T-helper 2 cell treated with Interferon-gamma antibody and Interleukin-4, amounts not matched to agents 5 μg/mL and 100 μg/mL, for 36 hours (primary cell): Measurements from ENCODE around the gene CAMTA1.

ENCODE experiments used
- DNase-seq: peaks from one replicate; pipeline ENCODE4 v3.0.0; 2021; ENCODE audit warnings: low spot score
- H3K27ac Mint-ChIP-seq: one replicate; pipeline ENCODE4 v1.8.0; 2021; ENCODE audit warnings: mild to moderate bottlenecking, mixed read lengths
- H3K27me3 Mint-ChIP-seq: one replicate; pipeline ENCODE4 v1.8.0; 2021; ENCODE audit warnings: low read depth, mixed read lengths
- H3K36me3 Mint-ChIP-seq: one replicate; pipeline ENCODE4 v1.8.0; 2021; ENCODE audit warnings: low read depth, mixed read lengths
- H3K4me1 Mint-ChIP-seq: one replicate; pipeline ENCODE4 v1.8.0; 2021; ENCODE audit warnings: low read depth, mixed read lengths
- H3K4me3 Mint-ChIP-seq: one replicate; pipeline ENCODE4 v1.8.0; 2022; ENCODE audit warnings: mild to moderate bottlenecking, moderate library complexity, mixed read lengths
- H3K9me3 Mint-ChIP-seq: one replicate; pipeline ENCODE4 v1.8.0; 2021; ENCODE audit warnings: mixed read lengths

CAMTA1 gene

DNA sequence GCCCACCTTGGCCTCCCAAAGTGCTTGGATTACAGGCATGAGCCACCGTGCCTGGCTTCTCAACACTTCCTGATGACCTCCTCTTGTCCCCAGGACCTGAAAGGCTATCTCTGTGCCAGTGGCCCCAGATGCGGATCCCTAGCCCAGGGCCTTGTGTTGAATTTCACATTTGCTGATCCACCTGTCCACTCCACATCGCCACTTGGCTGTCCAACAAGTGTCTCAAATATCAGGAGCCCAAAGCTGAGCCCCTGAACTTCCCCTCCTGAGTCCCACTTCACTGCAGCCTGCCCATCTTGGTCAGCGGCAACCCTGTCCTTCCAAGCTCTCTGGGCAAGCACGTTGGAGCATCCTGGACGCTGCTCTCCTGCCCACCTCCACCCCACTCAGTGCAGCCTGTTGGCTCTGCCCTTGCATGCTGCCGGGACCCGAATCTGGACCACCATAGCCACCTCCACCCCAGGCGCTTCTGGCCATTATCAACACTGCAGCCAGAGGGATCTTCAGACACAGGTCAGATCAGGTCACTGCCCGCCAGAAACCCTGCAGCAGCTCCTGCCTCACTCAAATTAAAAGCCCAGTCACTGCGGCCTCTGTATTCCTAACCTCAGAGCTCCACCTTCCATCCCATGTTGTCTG, 633.3 kb downstream of the CAMTA1 start:
- no peaks in the 10 kb centered on the region for H3K4me1 Mint-ChIP-seq
- no peak overlapping the region for H3K4me3 Mint-ChIP-seq
- no peak overlapping the region for H3K27ac Mint-ChIP-seq
- no peaks in the 10 kb centered on the region for H3K9me3 Mint-ChIP-seq
- DNase-seq = no peak
- no peaks in the 10 kb centered on the region for H3K27me3 Mint-ChIP-seq
- no peaks in the 10 kb centered on the region for H3K36me3 Mint-ChIP-seq

DNA sequence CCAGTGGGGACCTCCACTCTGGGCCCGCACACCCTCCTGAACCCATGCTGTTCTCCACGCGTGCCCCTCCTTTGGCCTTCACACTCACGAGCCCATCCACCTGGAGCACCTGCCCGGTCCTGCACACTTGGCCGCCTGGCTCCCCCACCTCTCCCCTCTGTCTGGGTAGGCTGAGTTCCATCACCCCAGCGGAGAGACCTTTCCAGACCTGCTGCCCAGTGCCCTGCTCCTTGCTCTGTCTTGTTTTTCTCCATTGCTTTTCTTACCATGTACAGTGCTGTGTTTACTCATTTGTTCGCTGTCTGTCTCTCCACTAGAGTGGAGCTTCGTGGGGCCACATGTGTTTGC, 634.8 kb downstream of the CAMTA1 start:
- DNase-seq = no peak
- Mint-ChIP-seq H3K27me3 (no peaks in the 10 kb centered on the region), H3K4me3 (no peak overlapping the region), H3K9me3 (no peaks in the 10 kb centered on the region), H3K4me1 (no peaks in the 10 kb centered on the region), H3K36me3 (no peaks in the 10 kb centered on the region), H3K27ac (no peak overlapping the region)

DNA sequence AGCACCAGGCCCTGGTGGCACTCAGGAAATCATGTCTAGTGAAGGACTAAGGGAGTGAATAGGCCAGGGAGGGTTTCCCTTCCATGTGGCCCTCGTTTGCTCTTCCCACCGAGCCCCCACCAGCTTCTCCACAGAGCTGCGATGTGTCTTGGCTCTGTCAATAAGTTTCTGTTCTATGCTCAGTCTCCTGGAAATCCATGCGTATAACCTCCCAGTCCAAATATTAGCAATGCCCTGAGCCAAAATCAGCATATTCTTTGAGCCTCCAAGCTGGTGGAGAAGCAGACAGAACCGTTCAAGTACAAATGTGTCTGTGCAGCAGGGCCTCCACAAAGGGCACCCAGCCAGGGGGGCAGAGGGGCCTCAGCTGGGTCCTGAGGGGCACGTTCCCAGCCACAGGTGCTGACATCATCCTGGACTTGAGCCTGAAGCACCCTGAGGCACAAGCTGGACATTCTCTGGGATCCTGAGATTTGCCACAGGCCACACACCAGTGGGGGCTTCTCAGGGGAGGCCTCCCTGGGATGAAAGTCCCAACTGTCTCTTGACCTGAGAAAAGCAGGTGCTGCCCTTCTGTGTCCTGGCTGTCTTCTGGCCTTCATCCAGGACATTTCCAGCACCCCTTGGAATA, 635.3 kb downstream of the CAMTA1 start:
- Mint-ChIP-seq H3K4me1 (no peaks in the 10 kb centered on the region), H3K4me3 (no peak overlapping the region), H3K27ac (no peak overlapping the region), H3K36me3 (no peaks in the 10 kb centered on the region), H3K9me3 (no peaks in the 10 kb centered on the region), H3K27me3 (no peaks in the 10 kb centered on the region)
- no peak for DNase-seq

DNA sequence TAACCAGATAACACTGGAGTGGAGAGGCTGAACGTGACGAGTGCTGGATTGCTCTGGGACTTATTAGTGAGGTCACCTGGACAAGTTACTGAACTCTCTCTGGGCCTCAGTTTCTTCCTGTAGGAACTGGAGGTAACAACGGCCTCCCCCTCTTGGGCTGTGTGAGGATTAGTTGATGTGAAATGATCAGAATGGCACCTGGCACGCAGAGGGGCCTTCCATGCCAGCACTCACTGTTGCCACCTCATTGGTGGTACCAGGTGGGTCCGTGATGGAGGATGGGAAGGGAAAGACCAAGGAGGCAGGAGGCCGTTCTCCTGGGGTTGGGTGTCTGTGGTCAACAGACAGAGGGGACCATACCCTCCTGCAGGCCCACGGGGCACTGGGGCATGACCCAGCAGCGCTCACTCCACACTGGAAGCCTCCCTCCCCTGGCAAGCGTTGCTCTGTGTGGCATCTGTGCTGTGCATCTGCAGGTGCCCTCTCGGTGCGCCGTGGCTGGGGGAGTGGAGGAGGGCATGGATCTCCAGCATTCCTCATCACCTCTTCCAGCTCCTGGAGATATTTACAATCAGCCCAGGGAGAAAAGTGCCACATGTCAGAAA, 636.3 kb downstream of the CAMTA1 start:
- Mint-ChIP-seq H3K36me3 (no peaks in the 10 kb centered on the region), H3K9me3 (no peaks in the 10 kb centered on the region), H3K4me1 (no peaks in the 10 kb centered on the region), H3K27me3 (no peaks in the 10 kb centered on the region), H3K27ac (no peak overlapping the region), H3K4me3 (no peak overlapping the region)
- DNase-seq = no peak

DNA sequence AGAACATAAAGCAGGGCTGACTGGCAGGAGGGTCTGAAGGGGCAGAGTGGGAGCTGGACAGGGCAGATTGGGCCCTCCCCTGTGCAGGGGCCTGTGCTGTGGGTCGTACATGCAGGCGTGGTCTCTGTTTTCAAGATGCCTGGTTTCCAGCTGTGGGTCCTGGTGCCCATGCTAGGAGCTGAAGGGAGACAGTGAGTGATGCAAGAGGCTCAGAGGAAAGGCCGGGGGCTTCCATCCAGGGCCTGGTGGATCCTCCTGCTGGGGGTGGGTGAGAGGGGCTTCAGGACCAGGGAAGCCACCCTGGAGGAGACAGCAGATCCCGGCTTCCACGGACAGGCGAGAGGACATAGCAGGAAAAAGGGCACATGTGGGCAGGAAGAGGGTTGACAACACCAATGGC, 636.8 kb downstream of the CAMTA1 start:
- Mint-ChIP-seq H3K27ac (no peak overlapping the region), H3K27me3 (no peaks in the 10 kb centered on the region), H3K9me3 (no peaks in the 10 kb centered on the region), H3K36me3 (no peaks in the 10 kb centered on the region), H3K4me3 (no peak overlapping the region), H3K4me1 (no peaks in the 10 kb centered on the region)
- no peak for DNase-seq

DNA sequence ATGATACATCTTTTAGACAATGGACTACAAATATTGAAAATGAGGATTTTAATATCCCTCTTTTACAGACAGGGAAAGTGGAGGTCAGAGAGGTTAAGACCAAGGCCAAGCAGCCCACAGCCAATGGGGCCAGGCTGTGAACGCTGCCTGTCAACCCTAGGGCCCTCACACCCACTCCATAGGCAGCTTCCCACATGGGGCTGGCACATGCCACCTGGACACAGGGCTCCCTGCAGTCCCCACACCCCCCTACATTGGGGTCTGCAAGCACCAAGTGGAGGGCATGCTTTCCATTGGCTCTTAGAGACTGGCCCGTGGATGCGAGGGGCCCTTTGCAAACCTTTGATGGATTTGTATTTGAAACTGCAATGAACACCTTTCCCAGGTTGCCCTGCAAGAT, 637.3 kb downstream of the CAMTA1 start:
- Mint-ChIP-seq H3K9me3 (no peaks in the 10 kb centered on the region), H3K27me3 (no peaks in the 10 kb centered on the region), H3K4me3 (no peak overlapping the region), H3K27ac (no peak overlapping the region), H3K4me1 (no peaks in the 10 kb centered on the region), H3K36me3 (no peaks in the 10 kb centered on the region)
- no peak for DNase-seq

DNA sequence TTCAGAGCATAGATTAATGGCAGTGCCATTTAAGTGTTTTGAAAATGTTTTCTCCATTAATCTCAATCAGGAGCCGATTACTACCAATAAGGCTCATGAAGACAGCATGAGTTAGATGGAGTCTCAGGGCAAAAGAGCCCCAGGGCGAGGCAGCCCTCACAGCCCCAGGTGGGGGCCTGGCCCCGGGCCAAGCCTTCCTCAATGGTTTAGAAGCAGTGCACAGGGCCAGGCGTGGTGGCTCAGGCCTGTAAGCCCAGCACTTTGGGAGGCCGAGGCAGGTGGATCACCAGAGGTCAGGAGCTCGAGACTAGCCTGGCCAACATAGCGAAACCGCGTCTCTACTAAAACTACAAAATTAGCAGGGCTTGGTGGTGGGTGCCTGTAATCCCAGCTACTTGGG, 637.7 kb downstream of the CAMTA1 start:
- no peaks in the 10 kb centered on the region for H3K27me3 Mint-ChIP-seq
- no peak overlapping the region for H3K27ac Mint-ChIP-seq
- no peaks in the 10 kb centered on the region for H3K9me3 Mint-ChIP-seq
- no peak for DNase-seq
- no peaks in the 10 kb centered on the region for H3K4me1 Mint-ChIP-seq
- no peaks in the 10 kb centered on the region for H3K36me3 Mint-ChIP-seq
- H3K4me3 Mint-ChIP-seq = no peak overlapping the region

DNA sequence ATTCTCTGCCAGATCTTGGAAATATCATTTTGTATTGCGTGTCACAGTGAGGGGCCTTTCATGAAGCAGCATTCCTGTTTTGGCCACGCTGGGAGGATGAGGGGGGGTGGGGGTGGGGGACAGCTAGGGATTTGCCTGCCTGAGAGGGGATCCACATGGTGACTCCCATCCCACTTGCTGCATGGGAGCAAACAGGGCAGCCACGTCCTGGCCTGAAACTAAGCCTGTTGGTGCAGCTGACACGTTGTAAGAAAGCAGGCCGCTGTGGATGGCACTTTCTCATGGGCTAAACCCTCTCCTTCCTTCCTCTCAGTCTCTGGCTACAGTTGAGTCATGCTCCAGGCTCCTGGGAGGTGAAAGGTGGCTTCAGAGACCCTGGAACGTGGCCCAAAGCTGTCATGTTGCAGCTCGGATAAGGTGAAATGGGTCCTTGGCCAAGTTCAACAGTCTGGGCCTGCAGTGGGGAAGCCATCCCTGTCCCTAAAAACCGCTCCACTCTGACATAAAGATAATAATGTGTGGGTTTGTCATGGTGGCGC, 639.2 kb downstream of the CAMTA1 start:
- Mint-ChIP-seq H3K4me3 (no peak overlapping the region), H3K4me1 (no peaks in the 10 kb centered on the region), H3K36me3 (no peaks in the 10 kb centered on the region), H3K27ac (no peak overlapping the region), H3K27me3 (no peaks in the 10 kb centered on the region), H3K9me3 (no peaks in the 10 kb centered on the region)
- no peak for DNase-seq

DNA sequence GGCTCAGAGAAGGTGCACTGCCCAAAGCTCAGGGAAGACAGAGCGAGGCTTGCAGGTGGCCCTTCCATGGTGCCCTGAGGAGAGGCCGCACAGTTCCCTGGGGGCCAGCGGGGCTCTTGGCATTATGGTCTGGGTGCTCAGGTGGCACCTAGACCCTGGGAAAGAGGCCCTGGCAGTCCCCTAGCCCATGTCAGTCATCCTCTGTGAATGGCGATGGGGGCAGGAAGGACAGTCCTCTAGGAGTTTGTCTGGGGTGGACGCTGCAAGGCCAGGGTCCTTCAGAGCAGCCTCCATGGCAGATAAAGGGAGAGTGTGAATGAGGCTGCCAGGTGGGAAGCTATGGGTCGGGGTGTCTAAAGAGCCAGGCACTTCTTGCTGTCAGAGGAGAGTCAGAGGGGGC, 640.0 kb downstream of the CAMTA1 start:
- no peaks in the 10 kb centered on the region for H3K9me3 Mint-ChIP-seq
- no peak overlapping the region for H3K27ac Mint-ChIP-seq
- no peak overlapping the region for H3K4me3 Mint-ChIP-seq
- no peak for DNase-seq
- no peaks in the 10 kb centered on the region for H3K27me3 Mint-ChIP-seq
- no peaks in the 10 kb centered on the region for H3K36me3 Mint-ChIP-seq
- H3K4me1 Mint-ChIP-seq = no peaks in the 10 kb centered on the region

DNA sequence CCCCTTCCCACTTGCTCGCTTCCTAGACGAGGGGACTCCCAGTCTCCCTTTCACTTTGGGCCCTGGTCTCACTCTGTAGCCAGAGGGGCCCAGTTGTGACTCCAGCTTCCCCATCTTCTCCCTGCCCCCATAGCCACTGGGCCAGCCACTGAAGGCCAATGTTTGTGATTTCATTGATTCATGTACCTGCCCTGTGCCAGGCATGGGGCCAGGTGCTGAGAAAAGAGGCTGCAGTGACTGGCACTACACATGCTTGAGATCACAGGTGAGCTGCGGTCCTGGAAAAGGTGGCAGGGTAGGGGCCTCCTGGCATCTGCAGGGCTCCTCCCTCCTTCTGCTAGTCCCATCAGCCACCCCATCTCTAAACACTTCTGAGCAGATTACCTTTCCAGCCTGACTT, 640.5 kb downstream of the CAMTA1 start:
- no peak overlapping the region for H3K27ac Mint-ChIP-seq
- H3K4me1 Mint-ChIP-seq = no peaks in the 10 kb centered on the region
- H3K27me3 Mint-ChIP-seq = no peaks in the 10 kb centered on the region
- DNase-seq = no peak
- H3K9me3 Mint-ChIP-seq = no peaks in the 10 kb centered on the region
- H3K4me3 Mint-ChIP-seq = no peak overlapping the region
- no peaks in the 10 kb centered on the region for H3K36me3 Mint-ChIP-seq

DNA sequence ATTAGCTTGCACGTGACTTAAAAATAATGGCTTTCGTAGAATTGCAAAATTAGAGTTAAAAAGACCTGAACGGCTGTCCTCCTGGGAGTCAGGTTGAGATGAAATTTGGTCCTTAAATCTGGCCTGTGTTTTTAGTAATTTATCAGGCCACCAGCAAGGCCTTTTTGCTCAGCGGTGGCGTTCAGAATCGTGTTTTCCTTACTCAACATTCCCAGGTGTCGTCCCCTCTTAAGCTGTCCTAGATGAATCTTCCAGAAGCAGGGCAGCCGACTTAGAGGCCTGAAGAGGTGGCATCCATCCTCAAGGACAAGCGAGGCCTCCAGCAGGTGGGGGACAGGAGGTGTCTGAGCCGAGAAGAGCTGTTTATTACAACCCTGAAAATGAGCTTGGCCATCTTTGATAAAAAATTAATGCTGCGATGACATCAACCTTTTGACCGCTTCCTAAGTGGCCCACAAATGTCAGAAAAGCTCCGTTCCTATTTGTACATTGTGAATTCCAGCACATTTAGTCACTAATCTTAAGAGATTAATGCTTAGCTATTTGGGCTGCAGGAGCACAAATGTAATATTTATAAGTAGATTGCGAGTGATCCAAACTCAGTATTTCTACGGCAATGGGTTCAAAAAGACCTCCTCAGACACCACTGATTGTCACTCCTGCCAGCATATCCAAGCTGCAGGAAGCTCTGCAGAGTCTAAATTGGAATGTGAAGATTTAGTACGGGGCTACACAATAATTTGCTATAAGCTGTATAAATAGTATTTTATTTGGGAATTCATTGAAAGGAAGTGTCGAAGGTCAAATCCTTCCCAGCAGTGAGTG, 641.7 kb downstream of the CAMTA1 start:
- DNase-seq = no peak
- no peak overlapping the region for H3K27ac Mint-ChIP-seq
- no peak overlapping the region for H3K4me3 Mint-ChIP-seq
- H3K36me3 Mint-ChIP-seq = no peaks in the 10 kb centered on the region
- H3K4me1 Mint-ChIP-seq = no peaks in the 10 kb centered on the region
- H3K27me3 Mint-ChIP-seq = no peaks in the 10 kb centered on the region
- H3K9me3 Mint-ChIP-seq = no peaks in the 10 kb centered on the region

DNA sequence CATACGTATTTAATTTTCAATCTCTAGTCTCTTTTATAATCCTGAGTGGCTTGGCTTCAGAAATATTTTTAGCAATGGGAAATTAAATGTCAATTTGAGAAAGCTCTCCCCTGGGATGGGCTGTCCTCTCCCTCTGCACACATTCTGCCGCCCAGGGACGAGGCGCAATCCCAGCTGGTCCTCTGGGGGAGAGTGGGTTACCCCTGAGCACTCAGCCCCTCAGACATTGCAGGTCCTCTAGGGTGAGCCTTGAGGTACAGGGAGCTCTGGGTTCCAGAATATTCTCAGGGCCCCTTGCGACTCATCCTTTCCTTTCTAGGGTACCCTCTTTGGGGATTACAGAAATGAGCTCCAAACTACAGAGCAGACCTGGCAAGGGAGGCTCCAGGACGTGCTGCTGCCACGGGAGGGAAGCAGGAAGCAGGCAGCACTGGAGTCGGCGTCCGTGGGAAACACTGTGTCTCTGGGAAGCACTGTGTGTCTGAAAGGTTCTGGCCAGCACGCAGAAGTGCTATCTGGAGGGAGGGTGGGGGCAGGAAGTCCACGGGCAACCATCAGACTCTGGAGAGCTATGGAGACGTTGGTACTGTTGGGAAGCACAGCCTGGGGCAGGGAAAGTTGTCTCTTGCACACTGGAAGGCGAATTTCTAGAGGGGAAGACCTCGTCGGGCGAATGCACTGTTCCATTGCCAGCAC, 642.5 kb downstream of the CAMTA1 start:
- DNase-seq = no peak
- no peak overlapping the region for H3K4me3 Mint-ChIP-seq
- H3K27me3 Mint-ChIP-seq = no peaks in the 10 kb centered on the region
- no peak overlapping the region for H3K27ac Mint-ChIP-seq
- H3K36me3 Mint-ChIP-seq = no peaks in the 10 kb centered on the region
- no peaks in the 10 kb centered on the region for H3K9me3 Mint-ChIP-seq
- no peaks in the 10 kb centered on the region for H3K4me1 Mint-ChIP-seq

DNA sequence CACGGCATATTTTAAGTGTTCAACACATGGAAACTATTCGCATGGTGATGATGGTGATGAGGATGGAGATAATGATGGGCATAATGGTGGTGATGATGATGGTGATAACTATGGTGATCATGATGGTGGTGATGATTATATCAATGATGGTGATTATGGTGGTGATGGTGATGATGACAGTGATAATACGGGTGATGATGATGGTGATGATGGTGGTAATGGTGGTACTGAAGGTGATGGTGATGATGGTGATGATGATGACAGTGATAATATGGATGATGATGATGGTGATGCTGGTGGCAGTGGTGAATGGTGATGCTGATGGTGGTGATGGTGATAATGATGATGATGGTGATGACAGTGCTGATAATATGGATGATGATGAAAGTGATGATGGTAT, 644.0 kb downstream of the CAMTA1 start:
- Mint-ChIP-seq H3K36me3 (no peaks in the 10 kb centered on the region), H3K9me3 (no peaks in the 10 kb centered on the region), H3K27me3 (no peaks in the 10 kb centered on the region), H3K4me3 (no peak overlapping the region), H3K27ac (no peak overlapping the region), H3K4me1 (no peaks in the 10 kb centered on the region)
- DNase-seq = no peak
